Pancreas (tissue), 10 donors: ENCODE results near the gene ADH1B. TPM values are rescaled to one million over a fixed set of nuclear protein-coding genes. Genes with fewer than 3 reads are reported as not detected.
A peak's percentile ranks its signal among the peaks of the same experiment; 100 is the strongest.

ENCODE experiments used
- ATAC-seq, 4 donors: fragments of 200-7000 bp; cut with Tn5 transposase; one replicate each; pipeline versions ENCODE4 v1.8.0 to v1.9.1; 2020; ENCODE audit warnings: mild to moderate bottlenecking in 4 of 4, moderate library complexity in 4 of 4
- DNase-seq, 6 donors: peaks; one replicate each; pipeline ENCODE4 v3.0.0-alpha.2; 2020
- FAIRE-seq: peaks from 2 replicates; lab custom pipeline; 2012; peaks lifted over from hg19 to GRCh38; lab: Jason Lieb, UNC
- H3K27ac ChIP-seq, 4 donors: fragments of 200-600 bp; sonication (generic); 1 replicate in 3 of 4; 2 replicates in 1 of 4; pipeline versions ENCODE4 v1.5.0 to v1.8.0; 2020
- H3K27me3 ChIP-seq, 4 donors: fragments of 200-600 bp; one replicate each; pipeline ENCODE4 v1.8.0; 2021
- H3K36me3 ChIP-seq, 3 donors: fragments of 200-600 bp; sonication (generic) in 1 of 3; one replicate each; pipeline versions ENCODE4 v1.5.0 to v1.8.0; 2020 to 2021
- H3K4me1 ChIP-seq, 3 donors: fragments of 200-600 bp; one replicate each; pipeline ENCODE4 v1.8.0; 2021
- H3K4me3 ChIP-seq, 4 donors: fragments of 200-600 bp; sonication (generic) in 2 of 4; one replicate each; pipeline versions ENCODE4 v1.5.0 to v1.8.0; 2020 to 2021
- H3K9me3 ChIP-seq, 4 donors: fragments of 200-600 bp; one replicate each; pipeline ENCODE4 v1.8.0; 2021
- CTCF ChIP-seq, 4 donors: fragments of 200-600 bp; sonication (generic) in 3 of 4; IDR thresholded peaks; one replicate each; pipeline versions ENCODE4 v1.5.0 to v1.8.0; 2021; ENCODE audit warnings: antibody characterized with exemption in 4 of 4
- WGBS, 2 donors: extraction: QIAGEN DNeasy Blood & Tissue Kit; methylation state at CpG; one replicate each; pipeline ENCODE4 v1.1.7; 2013; 5-methylcytosine and 5-hydroxymethylcytosine counted together
- intact Hi-C, 3 donors: fragments of 100-400 bp; cut with DNase I; formaldehyde crosslinking; loops; one replicate each; pipeline versions ENCODE4 v1.11.1 to v1.14.2; 2022
- polyA plus RNA-seq, 2 donors: library from polyadenylated mRNA; stranded (reverse); fragments of 200-250 nt; gene quantifications; one replicate each; pipeline ENCODE4 v1.2.3, GENCODE V29; 2013
- total RNA-seq, 6 donors: library from RNA; stranded (reverse); fragmentation: NEBNext Ultra II Directional in 4 of 6; extraction: Animal tissue kit (Norgen Biotek cat#: 25700) in 4 of 6; gene quantifications; one replicate each; pipeline versions ENCODE4 v1.2.1 to v1.2.4, GENCODE V29; 2021 to 2023
- donor health status: healthy with polysubstance abuse.
- donor health status: DM: no; HTN: no; CAD: no; lungs with moderate emphysema.
- donor health status: DM: no; HTN: no; CAD: no.
- donor health status: control.
- donor health status: control.
- donor health status: Bipolar disorder and iron deficiency.
- donor health status: DM: yes; HTN: yes; CAD: no.
- donor health status: DM: no; HTN: no; CAD: no.
- donor health status: DM: no; HTN: no; CAD: no.
- donor health status: DM: yes; HTN: yes; CAD: no.

ADH1B gene
- total and polyA plus RNA-seq, 8 donors: 15.5 to 100 (median 38.0) TPM

- TF ChIP-seq CTCF (IDR thresholded peaks at IDR 0.05): no peak
- no peak overlapping the region for H3K4me3 ChIP-seq
- intact Hi-C loops: no loop called here
- ATAC-seq (no peak), FAIRE-seq (no peak), DNase-seq (no peak)
- 85 to 86% methylated on average over 7 of the region's 7 CpGs for WGBS, 2 donors
- no peak overlapping the region for H3K27ac ChIP-seq
- no peaks in the 10 kb centered on the region for H3K27me3 ChIP-seq
- no peaks in the 10 kb centered on the region for H3K36me3 ChIP-seq
- H3K4me1 ChIP-seq: peaks cover 0 to 4% (median 0%) of the 10 kb centered on the region in 3 donors
- no peaks in the 10 kb centered on the region for H3K9me3 ChIP-seq
Observed at GRCh38 chr4:99301376-99302164, 19.6 kb downstream of the ADH1B start.

- Histone ChIP-seq H3K9me3 (no peaks in the 10 kb centered on the region), H3K27ac (no peak overlapping the region), H3K27me3 (no peaks in the 10 kb centered on the region), H3K36me3 (no peaks in the 10 kb centered on the region), H3K4me1 (peaks cover 0 to 4% (median 0%) of the 10 kb centered on the region in 3 donors), H3K4me3 (no peak overlapping the region)
- intact Hi-C loops: no loop called here
- WGBS, 2 donors: 16 to 20% methylated on average over 4 of the region's 4 CpGs
- peak; percentile 61 to 82 (median 74) for ATAC-seq
- no peak for TF ChIP-seq CTCF (IDR thresholded peaks at IDR 0.05)
- DNase-seq: peak; percentile 57 to 77 (median 66)
- FAIRE-seq: peak; percentile 94
Observed at GRCh38 chr4:99300934-99301333, 20.3 kb downstream of the ADH1B start.

- no peak for FAIRE-seq
- no peaks in the 10 kb centered on the region for H3K36me3 ChIP-seq
- H3K9me3 ChIP-seq: no peaks in the 10 kb centered on the region
- H3K4me3 ChIP-seq: no peak overlapping the region
- whole genome bisulfite sequencing, 2 donors: 91 to 92% methylated on average over 5 of the region's 5 CpGs
- TF ChIP-seq CTCF (IDR thresholded peaks at IDR 0.05): no peak
- H3K4me1 ChIP-seq: peaks cover 0 to 13% (median 0%) of the 10 kb centered on the region in 3 donors
- no peak for ATAC-seq
- no peak overlapping the region for H3K27ac ChIP-seq
- no peaks in the 10 kb centered on the region for H3K27me3 ChIP-seq
- intact Hi-C loops: no loop called here
- DNase-seq: no peak
Observed at GRCh38 chr4:99293357-99293756, 27.8 kb downstream of the ADH1B start.

GRCh38 chr4:99290848-99291786, 30.1 kb downstream of the ADH1B start, which contains the start of gene ADH1A:
TSS of gene ADH1A (minus strand) at chr4:99290985. CDS start at chr4:99290914, 71 bp downstream.
- 5 to 11% methylated on average over 3 of the region's 3 CpGs for WGBS, 2 donors
- H3K4me3 ChIP-seq: no peak within 1 kb of the TSS
- no peaks in the 10 kb centered on the region for H3K27me3 ChIP-seq
- ATAC-seq (peak; percentile 32 to 65 (median 49)), DNase-seq (no peak), FAIRE-seq (no peak)
- H3K36me3 ChIP-seq: no peaks in the 10 kb centered on the region
- H3K27ac ChIP-seq: no peak within 1 kb of the TSS
- H3K9me3 ChIP-seq: no peaks in the 10 kb centered on the region
- H3K4me1 ChIP-seq: peaks cover 0 to 13% (median 0%) of the 10 kb centered on the region in 3 donors
- intact Hi-C loops: no loop called here
- no peak for TF ChIP-seq CTCF (IDR thresholded peaks at IDR 0.05)
